Choroid plexus epithelial cell (primary cell): ENCODE measurements around the gene NXPH1.

Experiments used
- DNase-seq: peaks from one replicate; pipeline ENCODE4 v3.0.0-alpha.2; 2010; ENCODE audit warnings: low read depth
- H3K4me3 ChIP-seq: 2 replicates; pipeline ENCODE4 v1.5.1; 2011; ENCODE audit warnings: low read depth, mild to moderate bottlenecking, control low read depth, low read length, moderate library complexity
- CTCF ChIP-seq: conservative IDR thresholded peaks from 2 replicates; pipeline ENCODE4 v1.5.1; 2011; ENCODE audit warnings: low read depth, mild to moderate bottlenecking, control low read depth, inconsistent platforms, low read length, moderate library complexity

Gene NXPH1

GRCh38 chr7:8480527-8480926 is 47.1 kb downstream of the NXPH1 start:
- no peak overlapping the region for H3K4me3 ChIP-seq
- TF ChIP-seq CTCF = no peak
- no peak for DNase-seq

GRCh38 chr7:8481096-8481495 is 47.7 kb downstream of the NXPH1 start:
- no peak for DNase-seq
- no peak overlapping the region for H3K4me3 ChIP-seq
- TF ChIP-seq CTCF = no peak

GRCh38 chr7:8481752-8482446 is 48.5 kb downstream of the NXPH1 start:
- no peak overlapping the region for H3K4me3 ChIP-seq
- no peak for TF ChIP-seq CTCF
- no peak for DNase-seq

- no peak for TF ChIP-seq CTCF
- DNase-seq = no peak
- H3K4me3 ChIP-seq = no peak overlapping the region
Measured at GRCh38 chr7:8490391-8491045, 57.1 kb downstream of the NXPH1 start.

GRCh38 chr7:8491106-8491505 is 57.7 kb downstream of the NXPH1 start:
- DNase-seq = no peak
- H3K4me3 ChIP-seq = no peak overlapping the region
- TF ChIP-seq CTCF = no peak

GRCh38 chr7:8491544-8492489 is 58.4 kb downstream of the NXPH1 start:
- H3K4me3 ChIP-seq = no peak overlapping the region
- no peak for TF ChIP-seq CTCF
- no peak for DNase-seq
